ENCODE measurements around the gene TIFAB. TPM values are rescaled to one million over a fixed set of nuclear protein-coding genes. Genes with fewer than 3 reads are reported as not detected.
A peak's percentile ranks its signal among the peaks of the same experiment; 100 is the strongest.

Gene TIFAB
- total RNA-seq, 1 donor from 2014 or later, result 0.23 TPM

DNA sequence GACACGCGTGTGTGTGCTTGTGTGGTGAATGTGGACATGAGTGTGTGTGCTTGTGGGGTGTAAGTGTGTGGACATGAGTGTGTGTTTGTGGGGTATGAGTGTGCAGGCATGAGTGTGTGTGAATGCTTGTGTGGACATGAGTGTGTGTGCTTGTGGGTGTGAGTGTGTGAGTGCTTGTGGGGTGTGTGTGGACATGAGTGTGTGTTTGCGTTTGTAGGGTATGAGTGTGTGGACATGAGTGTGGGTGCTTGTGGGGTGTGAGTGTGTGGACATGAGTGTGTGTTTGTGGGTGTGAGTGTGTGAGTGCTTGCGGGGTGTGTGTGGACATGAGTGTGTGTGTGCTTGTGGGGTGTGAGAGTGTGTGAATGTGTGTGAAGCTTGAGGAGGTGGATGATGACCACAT is 29.8 kb upstream of the TIFAB start:
- no peak for DNase-seq (ENCODE audit: low spot score)

DNA sequence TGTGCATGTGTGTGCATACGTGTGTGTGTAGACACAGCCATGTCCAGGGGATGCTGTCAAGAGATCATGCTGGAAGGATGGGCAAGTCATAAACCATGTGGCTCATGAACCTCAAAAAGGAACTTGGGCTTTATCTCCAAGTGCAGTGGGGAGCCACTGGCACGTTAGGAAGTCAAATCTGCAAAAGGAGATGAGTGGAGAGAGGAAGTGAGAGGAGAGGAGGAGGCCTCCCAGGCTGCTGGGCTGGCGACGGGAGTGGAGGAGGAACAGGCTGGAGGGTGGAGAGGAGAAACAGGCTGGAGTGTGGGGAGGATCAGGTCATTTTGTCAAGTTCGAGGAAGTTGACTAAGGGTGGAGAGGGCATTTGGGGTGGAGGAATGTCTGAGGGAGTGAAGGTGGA is 29.2 kb upstream of the TIFAB start:
- no peak for DNase-seq (ENCODE audit: low spot score)

DNA sequence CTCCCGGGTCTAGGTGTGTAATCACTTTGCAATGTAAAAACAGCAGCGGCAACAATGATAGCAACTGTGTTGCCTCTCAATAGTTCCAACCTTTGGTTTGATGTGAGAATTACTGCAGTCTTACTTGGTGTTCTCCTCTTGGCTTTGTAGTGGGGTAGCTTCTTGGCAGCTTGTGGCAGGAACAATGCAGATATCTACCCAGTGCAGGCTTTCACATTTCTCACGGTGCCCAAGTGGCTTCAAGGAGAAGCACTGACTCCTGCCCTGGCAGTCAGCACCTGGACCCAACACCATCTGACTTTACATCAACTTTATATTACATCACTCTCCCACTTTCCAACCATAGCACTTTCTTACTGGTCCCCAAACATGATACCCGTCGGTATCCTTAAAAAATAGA is 28.4 kb upstream of the TIFAB start:
- no peak for DNase-seq (ENCODE audit: low spot score)

DNA sequence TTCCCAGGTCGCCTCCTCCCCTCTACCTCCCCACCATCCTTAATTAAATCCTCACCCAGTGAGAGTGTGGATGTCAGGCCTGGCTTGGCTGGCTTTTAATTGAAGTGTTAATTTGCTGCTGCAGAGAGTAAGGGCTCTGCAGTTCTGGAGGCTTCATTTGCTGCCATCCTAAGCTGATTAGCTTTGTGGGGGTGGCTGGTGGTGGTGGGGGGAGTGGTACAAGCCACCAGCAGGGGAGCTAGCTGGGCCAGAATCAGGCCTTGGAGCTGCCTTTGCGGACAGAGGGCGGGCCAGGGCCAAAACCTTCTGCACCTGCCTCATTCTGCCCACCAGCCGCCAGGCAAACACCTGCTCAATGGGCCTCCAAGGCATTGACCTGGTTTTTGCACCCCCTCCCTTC is 26.8 kb upstream of the TIFAB start:
- DNase-seq (ENCODE audit: low spot score), result no peak

DNA sequence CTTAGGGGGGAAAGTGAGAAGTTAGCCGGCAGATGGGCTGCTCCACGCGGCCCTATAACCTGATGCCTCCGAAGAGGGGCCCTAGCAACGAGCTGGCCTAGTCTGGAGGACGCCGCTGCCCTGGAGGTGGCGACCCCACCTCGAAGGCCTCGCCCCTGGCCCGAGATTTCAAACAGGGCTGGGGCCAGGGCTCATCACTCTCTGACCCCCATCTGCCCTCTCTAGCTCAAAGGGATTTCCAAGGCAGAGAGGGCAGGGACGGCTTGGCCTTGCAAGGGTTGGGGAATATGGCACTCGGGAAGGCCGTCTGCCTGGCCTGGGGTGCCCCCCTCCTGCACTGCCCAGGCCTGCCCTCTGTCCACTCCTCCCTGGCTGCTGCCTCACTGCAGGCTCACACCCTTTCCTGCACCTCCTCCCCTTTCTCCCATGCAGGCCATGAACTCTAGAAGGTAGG is 25.5 kb upstream of the TIFAB start:
- DNase-seq (ENCODE audit: low spot score), result no peak

DNA sequence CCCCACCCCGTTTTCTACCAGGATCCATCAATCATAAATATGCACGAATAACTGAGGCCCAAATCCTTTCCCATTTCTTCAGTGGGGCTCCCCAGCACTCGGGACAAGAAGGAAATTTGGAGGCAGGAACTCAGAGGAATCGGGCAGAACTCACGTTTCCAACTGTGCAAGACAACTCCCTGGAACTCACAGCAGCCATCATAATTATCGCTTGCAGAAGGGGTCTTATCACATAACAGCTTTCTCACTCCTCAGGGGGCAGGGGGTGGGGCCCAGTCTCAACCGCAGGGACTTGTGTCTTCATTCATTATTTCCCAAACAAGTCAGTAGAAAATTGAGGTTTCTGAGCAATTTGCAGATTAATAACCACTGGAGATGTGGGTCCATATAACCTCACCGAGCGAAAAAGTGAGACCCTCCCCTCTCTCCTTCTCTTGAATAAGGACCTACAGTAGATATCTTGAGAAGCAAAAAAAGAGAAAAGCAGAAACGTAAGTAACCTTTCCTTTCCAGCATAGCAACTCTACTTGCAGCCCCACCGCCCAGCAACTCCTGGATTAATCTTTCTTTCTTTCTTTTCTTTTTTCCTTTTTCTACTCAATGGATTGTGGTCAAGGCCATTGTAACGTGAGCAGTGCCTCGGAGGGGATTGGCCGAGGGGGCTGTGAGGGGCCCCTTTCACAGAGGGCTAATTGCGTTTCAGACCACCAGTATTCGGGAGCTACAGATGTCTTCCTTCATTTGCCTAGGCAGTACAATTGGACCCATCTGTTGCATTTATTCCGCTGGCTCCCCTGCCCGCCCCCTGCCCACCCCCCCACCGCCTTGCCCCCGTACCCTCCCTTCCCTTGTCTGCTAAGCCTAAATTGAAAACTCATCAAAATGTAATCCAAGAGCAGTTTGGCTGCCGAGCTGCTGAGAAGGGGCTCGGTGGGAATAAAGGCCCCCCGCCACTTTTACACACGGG is 24.7 kb upstream of the TIFAB start:
- DNase-seq (ENCODE audit: low spot score), result no peak

DNA sequence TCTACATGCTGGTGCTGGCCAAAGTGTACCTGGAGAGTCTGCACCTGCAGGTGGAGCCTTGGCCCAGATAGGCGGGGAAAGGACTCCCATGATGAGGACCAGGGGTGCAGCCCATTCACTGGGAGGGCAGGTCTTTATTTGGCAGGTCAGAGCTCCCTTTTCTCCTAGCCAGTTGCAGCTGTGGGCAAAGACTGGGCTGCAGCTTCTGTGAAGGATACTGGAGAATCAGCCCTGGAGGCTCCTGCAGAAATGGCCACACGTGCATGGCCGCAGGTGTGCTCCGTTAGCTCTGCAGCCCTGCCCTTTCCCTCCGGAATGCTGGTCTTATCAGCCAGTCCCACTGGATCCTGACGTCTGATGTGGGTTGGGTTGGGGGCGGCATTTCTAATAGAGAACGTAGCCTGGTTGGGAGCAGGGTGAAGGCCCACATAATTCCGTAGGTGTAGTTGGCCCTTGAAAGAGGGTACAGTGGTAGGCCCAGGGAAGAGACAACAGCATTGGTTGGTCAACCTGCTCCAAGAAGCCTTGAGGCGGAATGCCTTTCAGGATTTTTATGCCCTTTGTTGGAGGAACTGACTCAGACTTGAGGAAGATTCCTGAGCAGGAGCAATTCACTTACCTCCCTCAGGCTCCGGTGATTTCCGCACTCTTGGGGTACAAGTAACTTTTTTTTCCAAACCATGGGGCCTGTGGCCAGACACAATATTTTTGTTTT is 22.0 kb upstream of the TIFAB start:
- DNase-seq (ENCODE audit: low spot score), result no peak

DNA sequence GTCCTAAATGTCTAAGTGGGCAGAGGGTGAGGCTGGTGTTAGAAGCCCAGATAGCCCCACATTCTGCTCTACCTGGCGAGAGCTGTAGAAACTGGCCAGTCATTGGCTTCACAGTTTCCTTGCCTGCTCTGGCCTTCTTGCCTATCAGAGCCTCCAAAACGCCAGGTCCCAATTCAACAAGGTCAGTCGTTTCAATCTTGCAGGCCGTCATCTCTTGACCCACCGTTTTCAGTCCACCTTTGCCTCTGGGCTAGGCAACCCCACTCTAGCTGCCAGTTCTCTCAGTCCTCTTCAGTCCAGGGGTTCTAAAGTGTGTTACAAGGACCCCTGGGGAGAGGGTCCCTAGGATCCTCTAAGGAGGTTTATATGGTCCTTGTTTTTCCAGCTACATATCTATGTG is 20.0 kb upstream of the TIFAB start:
- DNase-seq (ENCODE audit: low spot score), result no peak

DNA sequence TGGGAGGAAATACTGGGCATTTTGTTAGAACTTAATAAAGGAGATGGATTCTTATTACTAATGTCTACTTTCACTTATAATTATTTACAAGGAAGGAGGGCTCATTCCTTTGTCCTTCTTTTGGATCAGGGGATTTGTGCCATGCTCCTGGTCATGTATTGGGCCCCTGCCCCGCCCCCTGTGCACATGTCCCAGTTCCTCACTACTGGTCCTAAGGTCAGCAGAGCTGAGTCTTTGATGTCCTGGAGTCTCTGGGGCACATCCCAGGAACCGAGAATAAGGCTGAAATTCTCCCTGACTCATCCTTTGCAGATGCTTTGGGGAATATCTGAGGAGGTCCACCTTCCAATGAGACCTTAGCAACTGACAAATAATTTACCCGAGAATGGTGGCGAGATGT is 19.6 kb upstream of the TIFAB start:
- DNase-seq (ENCODE audit: low spot score), result no peak

DNA sequence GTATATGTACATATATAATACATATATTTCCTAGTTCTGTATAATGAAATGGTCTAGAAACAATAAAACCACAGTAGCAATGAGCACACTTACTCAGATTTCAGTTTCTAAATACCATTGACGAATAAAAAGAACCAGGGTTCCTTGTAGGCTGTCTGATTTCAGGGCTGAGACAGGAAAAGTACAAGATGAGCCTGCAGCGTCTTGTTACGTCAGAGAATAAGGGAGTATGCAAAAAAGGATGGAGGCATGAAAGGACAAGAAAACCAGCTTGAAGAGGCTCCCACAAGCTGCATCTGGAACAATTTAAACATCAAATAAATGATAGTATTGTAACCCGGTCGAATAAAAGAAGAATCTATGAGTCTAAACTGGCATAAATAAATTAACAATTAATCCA is 17.8 kb upstream of the TIFAB start:
- DNase-seq (ENCODE audit: low spot score), result no peak

DNA sequence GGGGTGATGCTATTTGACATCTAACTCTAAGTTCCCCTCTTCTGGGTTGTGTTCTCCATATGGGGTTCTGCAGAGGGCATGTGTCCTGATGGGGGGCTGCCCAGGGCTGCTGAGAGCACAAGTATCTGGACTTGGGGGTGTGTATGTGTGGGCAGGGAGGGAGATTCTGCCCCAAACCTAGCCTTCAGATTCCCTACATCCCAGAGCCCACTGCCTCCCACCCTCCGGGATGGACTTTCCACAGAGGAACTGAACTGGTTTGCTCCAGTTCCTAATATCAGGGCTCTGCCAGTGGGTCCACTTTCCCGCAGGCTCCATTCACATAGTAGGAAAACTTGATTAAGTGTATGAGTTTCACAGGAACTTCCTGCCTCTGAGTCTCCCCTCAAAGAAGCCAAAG is 16.4 kb upstream of the TIFAB start:
- no peak for DNase-seq (ENCODE audit: low spot score)

DNA sequence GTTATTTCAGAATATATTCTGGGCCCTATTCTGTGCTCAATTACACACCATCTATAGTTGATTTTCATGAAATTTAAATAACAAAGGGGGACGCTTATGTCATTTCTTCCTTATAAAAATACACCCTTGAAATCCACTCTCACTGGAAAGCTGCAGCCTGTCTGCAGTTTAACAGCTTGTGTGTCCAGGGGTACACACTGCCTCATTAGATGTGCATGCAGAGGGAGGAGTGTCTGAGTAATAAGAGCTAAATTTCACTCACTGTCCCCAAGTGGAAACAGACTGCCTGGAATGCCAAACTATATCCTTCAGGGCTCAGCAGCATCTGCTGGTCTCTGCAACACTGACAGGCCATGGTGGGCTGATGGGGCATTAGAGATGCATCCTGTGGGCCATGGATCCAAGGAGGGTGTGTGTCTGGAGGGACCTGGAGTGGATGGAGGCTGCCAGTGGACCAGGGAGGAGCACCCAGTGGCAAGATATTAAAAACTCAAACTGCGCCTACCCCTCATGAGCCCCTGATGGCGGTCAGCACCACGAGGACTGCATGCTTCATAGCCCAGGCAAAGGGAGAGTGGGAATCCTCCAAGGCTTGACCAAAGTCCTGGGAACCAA is 15.8 kb upstream of the TIFAB start:
- no peak for DNase-seq (ENCODE audit: low spot score)

DNA sequence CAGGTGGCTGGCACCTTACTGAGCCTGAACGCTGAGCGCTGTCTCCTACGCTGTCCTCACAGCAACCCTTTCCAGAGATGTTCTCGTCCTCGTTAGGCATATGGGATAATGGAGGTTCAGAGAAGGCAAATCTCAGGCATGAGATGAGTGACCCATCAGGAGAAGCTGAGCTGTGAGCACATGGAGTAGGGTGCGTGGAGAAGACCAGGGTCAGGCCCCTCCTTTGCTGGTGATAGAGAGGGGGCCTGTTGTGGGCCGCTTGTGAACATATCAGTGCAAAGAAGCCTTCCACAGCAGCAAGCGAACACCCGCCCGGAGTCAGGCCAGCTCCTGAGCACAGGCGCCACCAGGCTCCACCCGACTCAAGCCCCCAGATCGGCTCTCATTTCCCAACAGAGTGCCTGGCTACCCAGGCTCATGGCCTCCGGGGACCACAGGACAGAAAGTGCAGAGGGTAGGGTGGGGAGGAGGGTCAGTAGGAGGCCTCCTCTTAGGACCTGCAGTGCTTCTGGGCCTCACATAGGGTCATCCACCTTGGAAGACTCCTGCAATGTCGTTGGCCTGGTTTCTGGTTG is 15.0 kb upstream of the TIFAB start:
- DNase-seq (ENCODE audit: low spot score), result no peak

DNA sequence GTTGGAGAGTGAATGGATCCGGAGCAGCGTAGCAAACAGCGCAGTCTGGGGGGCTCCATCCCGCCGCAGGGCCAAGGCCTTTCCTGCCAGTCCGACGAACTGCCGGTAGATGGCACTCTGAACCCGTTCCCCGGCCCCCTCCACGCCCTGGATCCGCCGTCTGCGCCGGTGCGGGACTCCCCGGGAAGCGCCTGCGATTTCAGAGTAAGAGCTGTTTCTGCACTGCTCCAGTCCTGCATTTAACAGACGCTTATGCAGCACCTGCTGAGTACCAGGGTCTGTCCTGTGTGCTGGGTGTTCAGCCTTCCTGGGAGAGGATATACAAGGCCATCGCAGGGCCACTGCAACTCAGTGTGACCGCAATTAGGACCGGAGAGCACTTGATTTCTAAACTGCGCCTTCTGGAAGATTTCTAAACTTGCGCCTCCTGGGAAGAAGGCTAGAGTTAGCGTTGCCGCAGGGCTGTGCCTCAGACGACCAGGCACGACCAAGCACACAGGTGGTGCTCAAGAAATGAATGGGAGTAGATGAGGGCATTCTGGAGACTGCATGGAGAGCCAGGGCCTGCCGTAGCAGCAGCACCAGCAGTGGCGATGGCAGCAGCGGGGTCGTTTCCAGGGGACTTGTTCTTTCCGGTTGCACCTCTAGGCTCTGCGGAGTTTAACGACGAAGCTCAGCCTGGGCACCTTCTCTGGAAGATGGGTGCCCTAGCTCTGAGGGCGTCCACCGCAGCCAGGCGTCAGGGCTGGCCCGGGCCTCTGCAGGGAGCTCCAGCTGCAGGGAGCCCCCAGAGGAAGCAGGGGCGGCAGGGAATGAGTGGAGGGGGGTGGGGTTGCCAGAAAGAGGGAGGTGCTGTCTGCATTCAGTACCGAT is 14.3 kb upstream of the TIFAB start:
- peak; percentile 74 for DNase-seq (ENCODE audit: low spot score)

DNA sequence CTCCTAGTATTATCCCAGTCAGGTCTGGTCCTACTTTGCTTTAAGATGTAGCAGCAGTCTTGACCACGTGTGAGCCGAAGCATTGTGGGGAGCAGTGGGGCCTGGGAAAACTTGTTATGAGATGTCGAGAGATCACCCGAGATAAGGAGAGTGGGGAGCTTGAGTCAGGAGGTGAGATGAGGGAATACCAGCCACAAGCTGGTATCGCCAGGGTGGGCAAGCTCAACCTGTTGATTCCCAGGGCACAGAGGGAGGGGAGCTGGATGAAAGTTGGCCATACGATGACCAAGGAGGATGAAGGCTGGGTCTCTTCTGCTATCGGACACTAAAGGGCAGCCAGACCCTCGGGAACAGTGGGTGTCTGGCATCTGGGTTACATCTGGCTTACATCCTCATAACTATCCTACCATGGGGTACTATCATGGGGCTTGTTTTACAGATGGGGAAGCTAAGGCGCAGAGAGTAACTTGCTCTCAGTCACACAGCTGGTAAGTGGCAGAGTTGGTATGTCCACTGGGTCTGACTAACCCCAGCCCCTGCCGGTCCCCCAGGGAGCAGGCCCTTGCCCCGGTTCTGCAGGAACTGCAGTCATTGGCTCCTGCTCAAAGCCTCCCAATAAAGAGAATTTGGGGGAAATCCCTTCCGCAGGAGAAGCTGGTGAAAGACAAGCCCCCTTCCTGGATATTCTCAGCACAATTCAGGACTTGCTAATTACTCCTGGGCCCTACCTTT is 13.4 kb upstream of the TIFAB start:
- no peak for DNase-seq (ENCODE audit: low spot score)

DNA sequence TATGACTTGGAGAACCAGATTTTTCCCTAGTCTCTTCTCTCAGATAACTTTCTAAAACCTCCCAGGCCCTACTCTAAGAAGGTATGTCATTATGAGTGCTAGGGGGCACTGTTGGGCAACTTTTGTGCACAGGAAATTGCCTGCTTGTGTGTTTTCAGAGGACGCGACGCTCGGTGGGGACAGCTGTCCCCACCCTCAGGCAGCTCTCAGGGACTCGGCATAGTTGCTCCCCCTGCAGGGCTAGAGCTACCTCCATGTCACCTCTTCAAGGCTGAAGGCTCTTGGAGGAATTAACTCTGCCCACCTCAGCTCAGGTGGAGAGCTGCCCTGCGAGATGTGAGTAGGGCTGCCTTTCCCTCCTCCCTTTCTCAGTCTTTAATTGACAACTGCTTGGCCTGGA is 10.2 kb upstream of the TIFAB start:
- peak; percentile 34 for DNase-seq (ENCODE audit: low spot score)

DNA sequence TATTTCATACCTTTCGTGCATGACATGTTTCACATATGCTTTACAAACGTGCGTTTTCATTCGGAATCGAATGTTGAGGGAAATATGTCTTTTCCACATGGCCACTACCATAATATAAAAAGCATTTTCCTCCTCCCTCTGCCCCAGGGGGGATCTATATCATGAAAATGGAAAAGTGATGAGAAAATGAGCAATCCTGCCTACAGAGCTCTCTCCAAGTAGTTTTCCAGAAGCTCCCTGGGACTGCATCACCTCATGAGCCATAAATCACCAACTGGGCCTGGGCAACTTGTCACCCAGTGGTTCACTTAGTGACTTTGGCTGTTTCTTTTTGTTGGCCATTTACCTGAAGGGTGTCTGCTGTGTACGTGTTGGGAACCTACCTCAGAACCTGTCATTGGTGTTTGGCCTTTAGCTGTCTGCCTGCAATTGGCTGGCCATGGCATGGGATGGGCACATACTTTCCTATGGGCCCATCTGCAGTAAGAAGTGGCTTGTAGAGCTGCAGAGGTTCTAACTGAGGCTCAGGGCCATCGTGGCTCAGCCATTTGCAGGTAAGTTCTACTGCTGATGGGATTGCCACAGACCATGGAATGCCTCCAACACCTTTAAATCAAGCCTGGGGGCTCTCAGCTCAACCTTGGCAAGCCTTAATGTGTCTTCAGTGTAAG is 9.5 kb upstream of the TIFAB start:
- DNase-seq (ENCODE audit: low spot score), result no peak

DNA sequence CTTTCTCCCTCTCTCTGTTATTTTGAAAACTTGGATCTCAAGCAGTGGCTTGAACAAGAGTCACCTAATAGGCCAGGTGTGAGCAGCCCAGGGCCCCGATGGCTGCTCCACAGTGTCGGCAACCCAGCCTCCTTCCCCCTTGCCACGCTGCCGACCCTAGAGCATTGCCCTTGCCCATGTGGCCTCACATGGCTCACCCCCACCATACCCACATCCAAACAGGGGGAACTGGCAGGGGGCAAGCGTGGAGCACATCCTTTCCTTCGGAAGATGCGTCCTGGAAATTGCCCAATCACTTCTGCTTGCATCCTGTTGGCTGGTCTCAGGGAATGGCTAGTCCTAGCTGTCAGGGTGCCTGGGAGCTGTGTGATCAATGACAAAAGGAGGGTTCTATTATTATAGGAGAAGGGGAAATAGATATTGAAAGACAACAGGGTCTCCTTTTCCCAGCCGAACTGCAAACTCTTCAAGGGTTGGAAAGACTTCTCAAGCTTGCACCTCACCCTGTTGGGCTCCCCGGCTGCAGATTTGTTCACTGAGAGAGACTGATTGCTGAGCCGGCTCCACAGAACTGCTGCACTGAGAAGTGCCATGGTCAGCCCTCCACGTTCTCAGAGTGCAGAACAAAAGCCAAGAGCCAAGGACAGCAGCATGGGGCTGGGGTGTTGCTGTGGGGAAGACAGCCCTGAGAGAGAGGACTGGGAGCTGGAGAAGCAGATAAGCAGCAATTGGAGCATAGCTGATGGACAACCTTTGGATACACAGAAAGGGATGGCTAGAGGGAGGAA is 8.3 kb upstream of the TIFAB start:
- DNase-seq (ENCODE audit: low spot score), result no peak

DNA sequence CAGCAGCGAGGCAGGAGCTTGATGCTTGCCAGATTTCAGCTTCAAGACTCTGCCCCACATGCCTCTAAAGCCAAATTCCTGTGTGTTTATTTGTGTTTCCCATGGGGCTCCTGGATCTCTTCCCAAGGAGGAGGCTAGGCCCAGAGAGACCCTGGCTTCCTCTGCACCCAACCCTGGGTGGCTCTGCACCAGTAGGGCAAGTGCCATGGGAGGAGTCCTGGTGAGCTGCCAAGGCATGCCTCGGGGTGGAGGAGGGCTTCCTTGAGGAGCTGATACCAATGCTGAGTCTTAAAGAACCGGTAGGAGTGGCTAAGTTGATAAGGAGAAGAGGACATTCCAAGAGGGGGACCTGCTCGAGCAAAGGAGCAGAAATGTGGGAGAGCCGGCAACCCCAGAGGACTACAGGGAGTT is 6.8 kb upstream of the TIFAB start:
- peak; percentile 45 for DNase-seq (ENCODE audit: low spot score)
